Heart left ventricle (tissue), 16 donors: Measurements from ENCODE around the gene IGF2BP3. TPM values are rescaled to one million over a fixed set of nuclear protein-coding genes. Genes with fewer than 3 reads are reported as not detected.

Experiments
- ATAC-seq, 4 donors: fragments of 200-7000 bp; cut with Tn5 transposase; one replicate each; pipeline ENCODE4 v1.9.1; 2020 to 2022; ENCODE audit warnings: moderate library complexity in 4 of 4, mild to moderate bottlenecking in 3 of 4, moderate number of reproducible peaks in 1 of 4
- DNase-seq, 5 donors: peaks; one replicate each; pipeline ENCODE4 v3.0.0-alpha.2; 2020
- H3K27ac ChIP-seq, 12 donors: fragments of 200-600 bp; sonication (generic) in 4 of 12; one replicate each; pipeline versions ENCODE4 v1.5.0 to v1.8.0; 2016 to 2022; ENCODE audit warnings: mild to moderate bottlenecking in 2 of 12
- H3K27me3 ChIP-seq, 9 donors: fragments of 200-600 bp; sonication (generic) in 2 of 9; one replicate each; pipeline versions ENCODE4 v1.5.1 to v1.8.0; 2016 to 2022; ENCODE audit warnings: mild to moderate bottlenecking in 3 of 9
- H3K36me3 ChIP-seq, 9 donors: fragments of 200-600 bp; sonication (generic) in 2 of 9; one replicate each; pipeline versions ENCODE4 v1.5.0 to v1.8.0; 2018 to 2022; ENCODE audit warnings: mild to moderate bottlenecking in 2 of 9
- H3K4me1 ChIP-seq, 12 donors: fragments of 200-600 bp; sonication (generic) in 4 of 12; one replicate each; pipeline versions ENCODE4 v1.5.0 to v1.8.0; 2016 to 2022; ENCODE audit warnings: mild to moderate bottlenecking in 3 of 12
- H3K4me3 ChIP-seq, 12 donors: fragments of 200-600 bp; sonication (generic) in 4 of 12; one replicate each; pipeline versions ENCODE4 v1.5.0 to v1.8.0; 2017 to 2022; ENCODE audit warnings: mild to moderate bottlenecking in 9 of 12, moderate library complexity in 4 of 12
- H3K9me3 ChIP-seq, 12 donors: fragments of 200-600 bp; sonication (generic) in 4 of 12; one replicate each; pipeline versions ENCODE4 v1.5.0 to v1.8.0; 2016 to 2022; ENCODE audit warnings: mild to moderate bottlenecking in 1 of 12
- POLR2A ChIP-seq, 2 donors: fragments of 450-650 bp; IDR thresholded peaks; one replicate each; pipeline ENCODE4 v1.6.1; 2017; ENCODE audit warnings: antibody characterized with exemption in 2 of 2, mild to moderate bottlenecking in 2 of 2, moderate library complexity in 2 of 2
- WGBS, 4 donors: extraction: QIAGEN DNeasy Blood & Tissue Kit in 2 of 4; methylation state at CpG; one replicate each; pipeline versions ENCODE4 v1.1.5 to v1.1.7; 2013 to 2018; 5-methylcytosine and 5-hydroxymethylcytosine counted together
- intact Hi-C, 10 donors: fragments of 100-400 bp; cut with DNase I; formaldehyde crosslinking; loops; one replicate each; pipeline versions ENCODE4 v1.11.1 to v1.14.2; 2022
- polyA plus RNA-seq, 2 donors: library from polyadenylated mRNA; stranded (reverse); fragments of 200-250 nt; gene quantifications; one replicate each; pipeline ENCODE4 v1.2.3, GENCODE V29; 2013
- total RNA-seq, 9 donors: library from RNA; depleted of rRNA in 2 of 9; stranded (reverse); fragments of >200 nt in 2 of 9; fragmentation: NEBNext Ultra II Directional in 3 of 9; extraction: Animal tissue kit (Norgen Biotek cat#: 25700) in 3 of 9; gene quantifications; one replicate each; pipeline versions ENCODE4 v1.1.0 to v1.2.4, GENCODE V29; 2016 to 2023
- TF ChIP-seq, protein P1 (sequence below), 12 donors: fragments of 200-600 bp; sonication (generic) in 4 of 12; IDR thresholded peaks; one replicate each; pipeline versions ENCODE4 v1.5.0 to v1.8.0; 2018 to 2022; ENCODE audit warnings: antibody characterized with exemption in 12 of 12, mild to moderate bottlenecking in 5 of 12
- donor health status: ischemic (EF 13 %, LVEDD 7.1; RV severe dilation, severe dysfunction).
- donor health status: healthy with polysubstance abuse.
- donor health status: DM: no; HTN: yes; CAD: no.
- donor health status: DM: no; HTN: no; CAD: no.
- donor health status: ischemic (EF 25% LVEDD 6.9; RV normal size, moderate dysfunction).
- donor health status: ischemic (EF 25% LVEDD 5.7; RV mildly dilated, moderate dysfunction).
- donor health status: healthy.
- donor health status: DM: yes; HTN: yes; CAD: no.
- donor health status: ischemic (EF 35%, LVEDD 5.7; RV mildly dilated, moderate dysfunction).
- donor health status: nonischemic (EF 11% LVEDD 7.7; RV severe dilation, severe dysfunction).
- donor health status: DM: yes; HTN: yes; CAD: no.
- donor health status: PGD.
- donor health status: ischemic (EF 29% LVEDD 5.4; RV normal size, mild dysfunction).
- donor health status: nonischemic (EF 23%, LVEDD 6.1; RV moderate dilation, normal function).

The IGF2BP3 gene
- total and polyA plus RNA-seq, 11 donors, result 0.27 to 2.2 (median 0.50) TPM; not detected in 5

DNA sequence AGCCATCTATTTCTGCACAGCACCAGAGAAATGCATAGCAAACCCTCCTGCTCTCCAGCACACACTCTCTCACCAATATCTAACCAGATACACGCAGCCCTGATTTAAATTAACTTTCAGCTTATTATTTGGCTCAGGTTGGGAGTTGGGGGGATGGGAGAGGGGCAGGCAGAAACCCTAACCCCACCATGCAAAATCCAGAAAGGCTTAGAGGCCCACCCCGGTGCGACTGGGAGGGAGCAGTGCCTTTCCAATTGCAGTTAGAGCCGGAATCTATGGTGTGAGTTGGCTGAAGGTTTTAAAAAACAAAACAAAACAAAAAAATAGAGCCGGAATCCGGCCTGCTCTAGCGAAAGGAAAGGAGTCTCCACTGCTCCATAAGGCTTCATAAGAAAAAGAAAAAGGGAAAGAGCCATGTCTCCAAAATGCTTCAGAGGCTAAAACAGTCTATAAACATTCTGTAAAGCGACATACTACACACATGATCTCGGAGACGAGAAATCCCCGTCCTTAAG is 2.9 kb downstream of the IGF2BP3 start:
- Histone ChIP-seq H3K9me3 (no peaks in the 10 kb centered on the region), H3K36me3 (no peaks in the 10 kb centered on the region), H3K4me3 (peak overlapping the region in 3 of 12 donors; percentile 15 to 41 (median 17)), H3K27me3 (peaks cover 60 to 98% (median 91%) of the 10 kb centered on the region in 9 donors), H3K27ac (no peak overlapping the region), H3K4me1 (peaks cover 2 to 45% (median 30%) of the 10 kb centered on the region in 12 donors)
- intact Hi-C loops, result no loop called here
- DNase-seq (no peak), ATAC-seq (no peak)
- 16 to 26% (median 24%) methylated on average over 11 of the region's 11 CpGs for WGBS, 4 donors
- TF ChIP-seq POLR2A (IDR thresholded peaks at IDR 0.05), result no peak
- TF ChIP-seq, protein P1, sequence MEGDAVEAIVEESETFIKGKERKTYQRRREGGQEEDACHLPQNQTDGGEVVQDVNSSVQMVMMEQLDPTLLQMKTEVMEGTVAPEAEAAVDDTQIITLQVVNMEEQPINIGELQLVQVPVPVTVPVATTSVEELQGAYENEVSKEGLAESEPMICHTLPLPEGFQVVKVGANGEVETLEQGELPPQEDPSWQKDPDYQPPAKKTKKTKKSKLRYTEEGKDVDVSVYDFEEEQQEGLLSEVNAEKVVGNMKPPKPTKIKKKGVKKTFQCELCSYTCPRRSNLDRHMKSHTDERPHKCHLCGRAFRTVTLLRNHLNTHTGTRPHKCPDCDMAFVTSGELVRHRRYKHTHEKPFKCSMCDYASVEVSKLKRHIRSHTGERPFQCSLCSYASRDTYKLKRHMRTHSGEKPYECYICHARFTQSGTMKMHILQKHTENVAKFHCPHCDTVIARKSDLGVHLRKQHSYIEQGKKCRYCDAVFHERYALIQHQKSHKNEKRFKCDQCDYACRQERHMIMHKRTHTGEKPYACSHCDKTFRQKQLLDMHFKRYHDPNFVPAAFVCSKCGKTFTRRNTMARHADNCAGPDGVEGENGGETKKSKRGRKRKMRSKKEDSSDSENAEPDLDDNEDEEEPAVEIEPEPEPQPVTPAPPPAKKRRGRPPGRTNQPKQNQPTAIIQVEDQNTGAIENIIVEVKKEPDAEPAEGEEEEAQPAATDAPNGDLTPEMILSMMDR (IDR thresholded peaks at IDR 0.05), result no peak

DNA sequence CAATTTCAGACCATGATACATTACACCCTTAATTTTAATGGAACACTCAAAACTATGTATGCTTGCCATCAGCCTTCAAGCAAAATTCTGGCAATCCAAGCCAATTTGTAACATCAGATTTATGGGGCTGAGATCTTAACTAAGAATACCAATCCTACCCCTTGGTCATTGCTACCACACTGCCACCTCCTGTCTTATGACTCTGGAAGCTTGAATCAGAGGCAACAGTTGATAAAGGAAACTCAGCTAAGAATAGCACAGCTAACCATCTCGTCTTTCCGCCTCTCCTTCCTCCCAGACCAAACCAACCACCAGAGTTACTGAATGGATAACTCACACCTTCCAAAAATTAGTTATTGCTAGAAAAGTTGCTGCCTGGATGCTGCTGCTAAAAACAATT is 7.4 kb downstream of the IGF2BP3 start:
- Histone ChIP-seq H3K27ac (no peak overlapping the region), H3K27me3 (peaks cover 18 to 97% (median 56%) of the 10 kb centered on the region in 9 donors), H3K9me3 (no peaks in the 10 kb centered on the region), H3K4me3 (no peak overlapping the region), H3K36me3 (no peaks in the 10 kb centered on the region), H3K4me1 (peaks cover 0 to 10% (median 5%) of the 10 kb centered on the region in 12 donors)
- peak in 3 of 4 donors; percentile 78 to 81 (median 80) for ATAC-seq
- 1 to 16% (median 6%) methylated on average over 2 of the region's 2 CpGs for WGBS, 4 donors
- no peak for DNase-seq
- TF ChIP-seq POLR2A (IDR thresholded peaks at IDR 0.05), result no peak
- TF ChIP-seq, protein P1 (IDR thresholded peaks at IDR 0.05), result peak in 7 of 12 donors; percentile 24 to 49 (median 34)
- intact Hi-C loops, result loop anchor here (2.0 to 5.0 kb wide), 3 partner anchors 186 to 191 kb away; no protein-coding TSS in a partner anchor

DNA sequence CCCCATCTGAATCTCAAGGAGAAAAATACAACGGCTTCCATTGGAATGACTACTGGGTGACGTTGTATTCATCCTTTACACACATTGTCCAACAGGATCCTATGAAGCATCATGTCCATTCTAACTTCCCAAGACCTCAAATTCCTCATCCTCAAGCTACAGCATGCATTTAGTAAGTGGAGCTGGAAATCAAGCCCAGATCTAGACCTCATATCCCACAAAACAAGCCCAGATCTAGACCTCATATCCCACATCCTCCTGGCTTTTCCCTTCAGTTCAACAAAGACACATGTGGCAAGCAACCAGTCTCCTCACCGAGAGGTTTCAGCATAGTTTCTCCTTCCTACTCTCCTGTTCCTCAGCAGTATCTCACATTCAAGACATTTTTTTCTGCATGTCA is 12.2 kb downstream of the IGF2BP3 start:
- H3K27me3 ChIP-seq, result peaks cover 0 to 86% (median 14%) of the 10 kb centered on the region in 9 donors
- H3K4me3 ChIP-seq, result no peak overlapping the region
- intact Hi-C loops, result loop anchor here in 1 of 10 donors (5.0 kb wide), 1 partner anchor 191 kb away; no protein-coding TSS in a partner anchor
- H3K9me3 ChIP-seq, result no peaks in the 10 kb centered on the region
- no peak for TF ChIP-seq POLR2A (IDR thresholded peaks at IDR 0.05)
- TF ChIP-seq, protein P1 (IDR thresholded peaks at IDR 0.05), result no peak
- 79 to 85% (median 82%) methylated on average over 3 of the region's 3 CpGs for WGBS, 4 donors
- H3K36me3 ChIP-seq, result no peaks in the 10 kb centered on the region
- ATAC-seq, result no peak
- H3K27ac ChIP-seq, result no peak overlapping the region
- H3K4me1 ChIP-seq, result peaks cover 0 to 4% (median 0%) of the 10 kb centered on the region in 12 donors
- DNase-seq, result no peak

DNA sequence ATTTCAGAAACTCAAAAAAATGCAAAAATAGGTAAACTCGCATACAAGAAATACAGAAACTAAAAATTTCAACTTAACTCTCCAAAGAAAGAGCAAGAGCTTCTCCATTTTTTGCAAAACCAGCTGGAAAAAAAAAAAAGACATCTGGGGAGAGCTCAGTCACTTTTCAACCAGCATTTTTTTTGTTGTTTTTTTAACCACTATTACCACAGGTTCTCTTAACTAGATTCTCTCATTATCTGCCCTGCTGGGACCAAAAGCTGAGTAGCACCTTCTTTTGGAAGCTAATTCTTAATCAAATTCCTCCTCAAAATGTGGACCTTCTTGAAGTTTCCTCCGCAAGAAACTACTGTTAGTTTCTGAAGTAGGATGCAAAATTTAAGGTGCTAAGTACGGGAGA is 14.2 kb downstream of the IGF2BP3 start:
- Histone ChIP-seq H3K9me3 (no peaks in the 10 kb centered on the region), H3K4me1 (no peaks in the 10 kb centered on the region), H3K36me3 (no peaks in the 10 kb centered on the region), H3K27me3 (peaks cover 0 to 86% (median 15%) of the 10 kb centered on the region in 9 donors), H3K4me3 (no peak overlapping the region), H3K27ac (no peak overlapping the region)
- TF ChIP-seq POLR2A (IDR thresholded peaks at IDR 0.05), result no peak
- TF ChIP-seq, protein P1 (IDR thresholded peaks at IDR 0.05), result no peak
- intact Hi-C loops, result loop anchor here in 1 of 10 donors (5.0 kb wide), 1 partner anchor 189 kb away; no protein-coding TSS in a partner anchor
- 92 to 95% (median 95%) methylated on average over 3 of the region's 3 CpGs for WGBS, 4 donors
- ATAC-seq (no peak), DNase-seq (no peak)
